ENCODE results near the gene LHPP. TPM values are rescaled to one million over a fixed set of nuclear protein-coding genes. Genes with fewer than 3 reads are reported as not detected.
"Not testable (repeated sequence)": the region's sequence is repeated elsewhere in the genome, so short reads cannot be mapped to it uniquely, and the experiment has no call there.

LHPP gene
- total RNA-seq, 2 experiments from 2014 or later = 7.8 to 8.2 TPM

GRCh38 chr10:124433461-124433860 lies 28.2 kb upstream of the LHPP start:
- Mint-ChIP-seq H3K4me1 (peaks cover 4% of the 10 kb centered on the region), H3K4me3 (no peak overlapping the region), H3K27ac (no peak overlapping the region), H3K27me3 (peaks cover 7% of the 10 kb centered on the region), H3K36me3 (no peaks in the 10 kb centered on the region), H3K9me3 (no peaks in the 10 kb centered on the region)
- DNase-seq = no peak

GRCh38 chr10:124435683-124436082 lies 25.9 kb upstream of the LHPP start:
- H3K9me3 Mint-ChIP-seq, H3K27me3 Mint-ChIP-seq, DNase-seq, H3K4me1 Mint-ChIP-seq, H3K27ac Mint-ChIP-seq, H3K36me3 Mint-ChIP-seq, H3K4me3 Mint-ChIP-seq: not testable (repeated sequence)

- H3K4me3 Mint-ChIP-seq = no peak overlapping the region
- no peak for DNase-seq
- H3K9me3 Mint-ChIP-seq = no peaks in the 10 kb centered on the region
- H3K27me3 Mint-ChIP-seq = peaks cover 7% of the 10 kb centered on the region
- H3K4me1 Mint-ChIP-seq = peaks cover 4% of the 10 kb centered on the region
- no peak overlapping the region for H3K27ac Mint-ChIP-seq
- H3K36me3 Mint-ChIP-seq = no peaks in the 10 kb centered on the region
Measured at GRCh38 chr10:124436191-124436638, 25.4 kb upstream of the LHPP start.

GRCh38 chr10:124441694-124442093 lies 19.9 kb upstream of the LHPP start:
- peaks cover 39% of the 10 kb centered on the region for H3K27me3 Mint-ChIP-seq
- not testable (repeated sequence) for H3K27ac Mint-ChIP-seq, DNase-seq, H3K36me3 Mint-ChIP-seq, H3K4me3 Mint-ChIP-seq, H3K4me1 Mint-ChIP-seq, H3K9me3 Mint-ChIP-seq

- DNase-seq = no peak
- Mint-ChIP-seq H3K4me3 (peak overlapping the region; percentile 48), H3K9me3 (no peaks in the 10 kb centered on the region), H3K27me3 (peaks cover 83% of the 10 kb centered on the region), H3K27ac (no peak overlapping the region), H3K36me3 (no peaks in the 10 kb centered on the region), H3K4me1 (peaks cover 13% of the 10 kb centered on the region)
Measured at GRCh38 chr10:124446830-124447750, 14.5 kb upstream of the LHPP start.

- no peak overlapping the region for H3K27ac Mint-ChIP-seq
Measured at GRCh38 chr10:124447751-124448466, 13.7 kb upstream of the LHPP start.

GRCh38 chr10:124448696-124449169 lies 12.9 kb upstream of the LHPP start:
- no peaks in the 10 kb centered on the region for H3K9me3 Mint-ChIP-seq
- H3K36me3 Mint-ChIP-seq = no peaks in the 10 kb centered on the region
- peaks cover 13% of the 10 kb centered on the region for H3K4me1 Mint-ChIP-seq
- no peak for DNase-seq
- H3K27ac Mint-ChIP-seq = no peak overlapping the region
- peaks cover 92% of the 10 kb centered on the region for H3K27me3 Mint-ChIP-seq
- H3K4me3 Mint-ChIP-seq = no peak overlapping the region

More at GRCh38 chr10:124447751-124448466, 13.7 kb upstream of the LHPP start:
- no peak for DNase-seq
- Mint-ChIP-seq H3K4me1 (peaks cover 13% of the 10 kb centered on the region), H3K36me3 (no peaks in the 10 kb centered on the region), H3K27me3 (peaks cover 91% of the 10 kb centered on the region), H3K4me3 (peak overlapping the region; percentile 57), H3K9me3 (no peaks in the 10 kb centered on the region)

GRCh38 chr10:124449170-124450011 lies 12.2 kb upstream of the LHPP start:
- no peaks in the 10 kb centered on the region for H3K9me3 Mint-ChIP-seq
- DNase-seq = no peak
- peaks cover 13% of the 10 kb centered on the region for H3K4me1 Mint-ChIP-seq
- peaks cover 92% of the 10 kb centered on the region for H3K27me3 Mint-ChIP-seq
- H3K36me3 Mint-ChIP-seq = no peaks in the 10 kb centered on the region
- H3K4me3 Mint-ChIP-seq = no peak overlapping the region
- no peak overlapping the region for H3K27ac Mint-ChIP-seq

- Mint-ChIP-seq H3K36me3 (no peaks in the 10 kb centered on the region), H3K27ac (no peak within 1 kb of the TSS), H3K27me3 (peaks cover 94% of the 10 kb centered on the region)
Measured at GRCh38 chr10:124450012-124450782, 11.4 kb upstream of the LHPP start, which contains the start of gene NKX1-2. Gene NKX1-2, minus strand, starts transcription at chr10:124450035. Its CDS starts 92 bp downstream, at chr10:124449943.

GRCh38 chr10:124450783-124451057 lies 10.9 kb upstream of the LHPP start:
- Mint-ChIP-seq H3K4me3 (no peak overlapping the region), H3K9me3 (no peaks in the 10 kb centered on the region), H3K36me3 (no peaks in the 10 kb centered on the region), H3K27ac (no peak overlapping the region), H3K4me1 (peaks cover 13% of the 10 kb centered on the region), H3K27me3 (peaks cover 94% of the 10 kb centered on the region)
- no peak for DNase-seq

More at GRCh38 chr10:124450012-124450782, 11.4 kb upstream of the LHPP start, which contains the start of gene NKX1-2:
- Mint-ChIP-seq H3K4me1 (peaks cover 13% of the 10 kb centered on the region), H3K4me3 (peak within 1 kb of the TSS; percentile 48), H3K9me3 (no peaks in the 10 kb centered on the region)
- no peak for DNase-seq

- H3K4me1 Mint-ChIP-seq = peaks cover 13% of the 10 kb centered on the region
Measured at GRCh38 chr10:124451276-124451675, 10.3 kb upstream of the LHPP start.

GRCh38 chr10:124453960-124454610 lies 7.5 kb upstream of the LHPP start:
- peaks cover 7% of the 10 kb centered on the region for H3K4me1 Mint-ChIP-seq
- H3K27me3 Mint-ChIP-seq = peaks cover 87% of the 10 kb centered on the region
- no peak overlapping the region for H3K4me3 Mint-ChIP-seq
- no peak overlapping the region for H3K27ac Mint-ChIP-seq
- no peaks in the 10 kb centered on the region for H3K36me3 Mint-ChIP-seq
- DNase-seq = no peak
- H3K9me3 Mint-ChIP-seq = no peaks in the 10 kb centered on the region

More at GRCh38 chr10:124451276-124451675, 10.3 kb upstream of the LHPP start:
- no peak overlapping the region for H3K4me3 Mint-ChIP-seq
- H3K36me3 Mint-ChIP-seq = no peaks in the 10 kb centered on the region
- H3K27me3 Mint-ChIP-seq = peaks cover 94% of the 10 kb centered on the region
- H3K27ac Mint-ChIP-seq = no peak overlapping the region
- no peak for DNase-seq
- no peaks in the 10 kb centered on the region for H3K9me3 Mint-ChIP-seq

- H3K9me3 Mint-ChIP-seq = no peaks in the 10 kb centered on the region
- no peak for DNase-seq
- peaks cover 76% of the 10 kb centered on the region for H3K27me3 Mint-ChIP-seq
- no peak overlapping the region for H3K4me3 Mint-ChIP-seq
- H3K36me3 Mint-ChIP-seq = no peaks in the 10 kb centered on the region
- H3K27ac Mint-ChIP-seq = no peak overlapping the region
- H3K4me1 Mint-ChIP-seq = peaks cover under 1% of the 10 kb centered on the region
Measured at GRCh38 chr10:124455441-124455840, 6.2 kb upstream of the LHPP start.

- no peak for DNase-seq
- Mint-ChIP-seq H3K9me3 (no peaks in the 10 kb centered on the region), H3K4me3 (no peak overlapping the region), H3K4me1 (peaks cover 3% of the 10 kb centered on the region), H3K36me3 (peaks cover 1% of the 10 kb centered on the region), H3K27me3 (peaks cover 45% of the 10 kb centered on the region), H3K27ac (no peak overlapping the region)
Measured at GRCh38 chr10:124458473-124458872, 3.1 kb upstream of the LHPP start.

All from activated naive CD8-positive, alpha-beta T cell treated with anti-CD3 and anti-CD28 coated beads for 36 hours (primary cell).